ENCODE data around the gene CATSPERZ.
"Not testable (repeated sequence)": the region's sequence is repeated elsewhere in the genome, so short reads cannot be mapped to it uniquely, and the experiment has no call there.

CATSPERZ gene

DNA sequence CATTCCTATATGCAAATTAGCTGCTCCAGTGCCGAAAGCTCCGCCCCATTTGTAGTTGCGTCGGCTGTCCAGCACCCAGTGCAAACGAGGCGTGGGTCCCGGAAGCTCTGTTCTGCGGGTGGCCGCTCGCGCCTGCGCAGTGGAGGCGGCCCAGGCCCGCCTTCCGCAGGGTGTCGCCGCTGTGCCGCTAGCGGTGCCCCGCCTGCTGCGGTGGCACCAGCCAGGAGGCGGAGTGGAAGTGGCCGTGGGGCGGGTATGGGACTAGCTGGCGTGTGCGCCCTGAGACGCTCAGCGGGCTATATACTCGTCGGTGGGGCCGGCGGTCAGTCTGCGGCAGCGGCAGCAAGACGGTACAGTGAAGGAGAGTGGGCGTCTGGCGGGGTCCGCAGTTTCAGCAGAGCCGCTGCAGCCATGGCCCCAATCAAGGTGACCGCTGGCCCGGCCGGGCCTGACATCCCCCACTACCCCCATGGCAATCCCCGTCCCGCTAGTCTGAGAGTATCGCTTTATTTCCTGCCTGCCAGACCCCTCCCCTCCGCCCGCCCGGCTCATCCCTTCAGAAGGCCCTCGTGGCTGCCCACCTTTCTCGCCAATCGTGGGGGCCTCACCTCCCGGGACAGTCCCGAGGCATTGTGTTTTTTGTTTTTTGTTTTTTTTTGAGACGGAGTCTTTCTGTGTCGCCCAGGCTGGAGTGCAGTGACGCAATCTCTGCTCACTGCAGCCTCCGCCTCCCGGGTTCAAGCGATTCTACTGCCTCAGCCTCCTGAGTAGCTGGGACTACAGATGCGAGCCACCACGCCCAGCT lies 18.0 kb downstream of the CATSPERZ start, which contains the start of gene PRDX5:
TSS of gene PRDX5 (plus strand) at position 161 of the 805 bp plus-strand sequence. CDS start at position 256, 95 bp downstream.
- DNase-seq (ENCODE audit: low read depth in 4 of 4, low spot score in 1 of 4) = peak; percentile 77 to 92 (median 86)

DNA sequence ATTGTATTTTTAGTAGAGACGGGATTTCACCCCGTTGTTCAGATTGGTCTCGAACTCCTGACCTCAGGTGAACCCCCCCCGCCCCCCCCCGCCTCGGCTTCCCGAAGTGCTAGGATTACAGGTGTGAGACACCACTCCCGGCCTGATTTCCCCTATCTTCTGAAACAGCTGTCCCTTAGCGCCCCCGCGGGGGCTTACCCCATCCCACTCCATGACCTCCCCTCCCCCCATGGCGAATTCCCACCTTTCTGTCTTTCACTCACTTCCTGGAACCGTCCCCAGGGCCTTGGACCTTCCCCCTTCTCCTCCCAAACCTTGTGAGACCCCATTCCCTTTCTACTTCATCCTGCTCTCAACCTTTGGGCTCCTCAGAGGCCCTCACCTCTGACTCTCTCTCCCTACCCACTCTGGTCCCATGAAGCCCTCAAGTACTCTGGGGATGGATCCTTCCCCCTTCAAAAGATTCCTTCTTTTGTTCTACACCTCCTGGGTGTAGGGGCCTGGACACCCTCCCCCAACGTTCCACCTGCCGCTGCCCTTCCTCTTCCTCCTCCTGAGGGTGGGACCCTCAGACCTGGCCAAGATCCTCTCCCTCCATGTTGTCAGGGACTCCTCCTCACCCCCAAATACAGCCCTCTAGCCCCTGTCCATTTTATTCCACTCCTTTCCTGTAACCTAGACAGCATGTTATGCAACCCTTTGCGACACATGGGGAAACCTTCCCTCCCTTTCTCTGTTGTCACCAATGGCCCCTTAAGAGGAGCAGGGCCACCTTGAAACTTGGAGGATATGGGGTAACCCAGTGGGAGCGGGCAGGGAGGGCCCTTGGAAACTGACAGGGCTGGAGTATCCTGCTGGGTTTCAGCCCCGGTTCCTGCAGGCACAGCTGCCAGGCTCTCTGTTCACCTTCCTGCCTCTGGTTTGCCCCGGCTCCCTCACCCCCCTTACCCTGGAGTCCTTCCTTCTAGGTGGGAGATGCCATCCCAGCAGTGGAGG lies 18.9 kb downstream of the CATSPERZ start:
- DNase-seq (ENCODE audit: low read depth in 4 of 4, low spot score in 1 of 4) = no peak

DNA sequence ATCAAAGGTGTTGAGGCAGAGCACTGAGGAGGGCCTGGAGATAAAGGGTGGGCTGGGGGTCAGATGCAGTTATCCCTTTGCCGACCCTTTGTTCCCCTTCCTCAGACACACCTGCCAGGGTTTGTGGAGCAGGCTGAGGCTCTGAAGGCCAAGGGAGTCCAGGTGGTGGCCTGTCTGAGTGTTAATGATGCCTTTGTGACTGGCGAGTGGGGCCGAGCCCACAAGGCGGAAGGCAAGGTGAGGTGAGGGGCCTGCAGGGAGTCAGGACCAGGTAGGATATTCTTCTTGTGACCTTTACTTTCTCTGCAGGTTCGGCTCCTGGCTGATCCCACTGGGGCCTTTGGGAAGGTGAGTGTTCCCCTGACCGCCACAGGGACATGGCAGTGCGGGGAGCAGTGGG lies 20.4 kb downstream of the CATSPERZ start:
- no peak for DNase-seq (ENCODE audit: low read depth in 4 of 4, low spot score in 1 of 4)

DNA sequence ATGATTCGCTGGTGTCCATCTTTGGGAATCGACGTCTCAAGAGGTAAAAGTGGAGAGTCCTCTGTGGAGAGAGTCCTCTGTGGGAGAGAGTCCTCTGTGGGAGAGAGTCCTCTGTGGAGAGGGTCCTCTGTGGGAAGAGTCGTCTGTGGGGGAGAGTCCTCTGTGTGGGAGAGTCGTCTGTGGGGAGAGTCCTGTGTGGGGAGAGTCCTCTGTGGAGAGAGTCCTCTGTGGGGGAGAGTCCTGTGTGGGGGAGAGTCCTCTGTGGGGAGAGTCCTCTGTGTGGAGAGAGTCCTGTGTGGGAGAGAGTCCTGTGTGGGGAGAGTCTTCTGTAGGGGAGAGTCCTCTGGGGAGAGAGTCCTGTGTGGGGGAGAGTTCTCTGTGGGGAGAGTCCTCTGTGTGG lies 20.9 kb downstream of the CATSPERZ start:
- no peak for DNase-seq (ENCODE audit: low read depth in 4 of 4, low spot score in 1 of 4)

DNA sequence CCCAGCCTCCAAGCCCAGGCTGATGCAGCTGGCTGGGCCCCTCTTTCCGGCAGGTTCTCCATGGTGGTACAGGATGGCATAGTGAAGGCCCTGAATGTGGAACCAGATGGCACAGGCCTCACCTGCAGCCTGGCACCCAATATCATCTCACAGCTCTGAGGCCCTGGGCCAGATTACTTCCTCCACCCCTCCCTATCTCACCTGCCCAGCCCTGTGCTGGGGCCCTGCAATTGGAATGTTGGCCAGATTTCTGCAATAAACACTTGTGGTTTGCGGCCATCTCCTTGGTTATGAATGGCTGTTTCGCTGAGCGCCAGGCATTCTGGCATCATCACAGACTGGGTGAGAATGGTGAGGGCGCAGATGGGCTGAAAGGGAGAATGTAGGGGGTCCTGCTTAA lies 21.4 kb downstream of the CATSPERZ start:
- DNase-seq (ENCODE audit: low read depth in 4 of 4, low spot score in 1 of 4) = no peak

DNA sequence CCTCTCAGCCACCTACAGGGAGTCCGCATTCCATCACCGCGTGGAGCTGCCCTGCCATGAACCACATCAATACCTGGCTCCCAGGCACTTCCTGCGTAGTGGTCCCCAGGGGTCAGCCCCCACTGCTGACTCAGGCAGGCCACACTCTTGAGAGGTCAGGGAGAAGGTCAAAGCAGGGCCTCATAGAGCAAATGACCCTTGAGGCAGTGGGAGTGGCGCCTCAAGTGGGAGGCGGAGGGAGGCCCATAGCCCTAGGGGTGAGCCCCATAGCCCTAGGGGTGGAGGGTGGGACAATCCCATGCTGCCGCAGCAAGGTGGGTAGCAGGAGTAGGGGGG lies 22.7 kb downstream of the CATSPERZ start:
- DNase-seq (ENCODE audit: low read depth in 4 of 4, low spot score in 1 of 4) = no peak

DNA sequence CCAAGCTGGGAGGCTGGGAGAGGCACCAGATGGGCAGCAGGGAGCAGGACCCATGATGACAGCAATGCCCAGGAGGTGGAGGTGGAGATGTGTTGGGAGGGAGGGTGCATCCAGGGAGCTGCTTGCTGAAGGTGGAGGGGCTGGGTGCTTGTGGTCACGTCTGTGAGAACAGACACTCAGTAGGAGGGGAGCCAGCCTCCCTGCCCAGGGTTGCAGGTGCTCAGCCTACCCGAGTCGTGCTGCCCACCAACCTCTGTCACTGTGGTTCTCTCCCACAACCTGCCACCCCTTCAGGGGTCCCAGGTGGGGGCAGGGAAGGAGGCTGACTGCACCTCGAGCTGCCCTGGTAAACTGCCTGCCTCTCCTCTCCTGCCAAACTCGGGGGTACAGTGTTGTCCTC lies 23.2 kb downstream of the CATSPERZ start:
- no peak for DNase-seq (ENCODE audit: low read depth in 4 of 4, low spot score in 1 of 4)

DNA sequence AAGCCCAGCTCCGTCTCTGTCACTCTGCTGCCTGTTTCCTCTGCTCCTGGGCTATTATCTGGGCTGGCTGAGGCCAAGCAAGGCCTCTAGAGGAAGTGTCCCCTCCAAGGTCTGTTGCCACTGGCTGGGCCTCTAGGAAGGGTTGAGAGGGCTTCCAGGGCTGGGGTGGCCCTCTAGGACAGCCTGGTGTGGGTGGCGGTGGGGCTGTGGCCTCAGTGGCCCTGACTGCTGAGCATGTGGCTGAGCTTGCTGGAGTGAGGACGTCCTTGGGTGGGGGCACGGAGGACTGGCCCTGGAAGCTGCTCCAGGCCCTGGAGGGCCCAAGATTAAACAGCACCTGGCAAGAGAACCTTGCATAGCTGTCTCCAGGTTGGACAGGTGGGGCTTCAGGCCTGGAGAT lies 23.8 kb downstream of the CATSPERZ start:
- DNase-seq (ENCODE audit: low read depth in 4 of 4, low spot score in 1 of 4) = not testable (repeated sequence)

DNA sequence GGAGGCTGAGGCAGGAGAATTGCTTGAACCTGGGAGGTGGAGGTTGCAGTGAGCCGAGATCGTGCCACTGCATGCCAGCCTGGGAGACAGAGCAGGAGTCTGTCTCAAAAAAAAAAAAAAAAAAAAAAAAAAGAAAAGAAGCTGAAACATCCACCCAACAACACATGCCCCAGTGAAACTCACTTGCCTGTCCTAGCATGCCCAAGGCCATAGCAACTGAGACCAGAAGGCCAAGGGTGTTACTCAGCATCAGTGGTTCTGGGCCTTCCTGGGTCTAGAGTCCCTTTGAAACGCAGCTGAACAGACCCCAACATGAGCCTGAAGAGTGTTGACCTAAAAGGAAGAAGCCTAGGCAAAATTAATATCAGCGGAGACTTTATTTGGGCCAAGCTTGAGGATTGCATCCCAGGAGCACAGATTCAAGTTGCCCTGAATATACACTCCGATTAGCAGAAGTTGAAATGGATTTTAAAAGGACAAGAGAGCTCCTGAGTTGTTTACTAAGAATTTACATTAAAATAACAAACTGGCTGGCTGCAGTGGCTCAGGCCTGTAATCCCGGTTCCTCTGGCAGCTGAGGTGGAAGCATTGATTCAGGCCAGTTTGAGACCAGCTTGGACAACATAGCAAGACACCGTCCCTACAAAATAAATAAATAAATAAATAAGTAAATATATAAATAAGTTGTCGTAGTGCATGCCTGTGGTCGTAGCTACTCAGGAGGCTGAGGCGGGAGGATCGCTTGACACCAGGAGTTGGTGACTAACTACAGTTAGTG lies 24.7 kb downstream of the CATSPERZ start:
- no peak for DNase-seq (ENCODE audit: low read depth in 4 of 4, low spot score in 1 of 4)

DNA sequence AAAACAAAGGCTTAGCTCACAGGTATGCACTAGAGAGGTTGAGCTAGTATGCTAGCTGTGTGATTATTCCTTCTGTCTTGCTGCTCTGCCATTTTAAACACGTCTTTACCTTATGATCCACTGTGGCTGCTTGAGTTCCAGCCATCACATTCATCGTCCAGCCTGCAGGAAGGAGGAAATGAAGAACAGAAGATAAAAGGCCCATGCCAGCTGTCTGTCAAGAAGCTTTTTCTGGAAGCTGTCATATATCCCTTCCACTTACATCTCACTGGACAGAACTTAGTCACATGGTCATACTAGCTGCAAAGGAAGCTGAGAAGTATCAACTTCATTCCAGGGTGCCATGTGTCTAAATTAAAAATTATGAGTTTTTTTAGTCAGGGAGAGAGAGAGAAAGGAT lies 27.2 kb downstream of the CATSPERZ start:
- DNase-seq (ENCODE audit: low read depth in 4 of 4, low spot score in 1 of 4) = no peak

DNA sequence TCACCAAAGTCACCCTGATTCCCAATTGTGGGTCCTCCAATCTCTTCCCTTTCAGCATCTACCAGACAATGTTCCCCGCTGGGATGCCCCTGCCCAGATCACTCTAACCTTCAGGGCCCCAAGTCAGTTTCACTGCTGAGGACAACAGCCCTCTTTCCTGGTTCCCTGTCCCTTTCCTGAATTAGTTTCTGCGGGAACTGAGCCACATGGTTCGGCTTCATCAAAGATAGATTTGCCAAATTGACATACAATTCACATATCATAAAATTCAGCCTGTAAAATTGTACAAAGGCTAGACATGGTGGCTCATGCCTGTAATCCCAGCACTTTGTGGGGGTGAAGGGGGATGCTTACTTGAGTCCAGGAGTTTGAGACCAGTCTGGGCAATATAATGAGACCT lies 27.8 kb downstream of the CATSPERZ start:
- DNase-seq (ENCODE audit: low read depth in 4 of 4, low spot score in 1 of 4) = no peak

DNA sequence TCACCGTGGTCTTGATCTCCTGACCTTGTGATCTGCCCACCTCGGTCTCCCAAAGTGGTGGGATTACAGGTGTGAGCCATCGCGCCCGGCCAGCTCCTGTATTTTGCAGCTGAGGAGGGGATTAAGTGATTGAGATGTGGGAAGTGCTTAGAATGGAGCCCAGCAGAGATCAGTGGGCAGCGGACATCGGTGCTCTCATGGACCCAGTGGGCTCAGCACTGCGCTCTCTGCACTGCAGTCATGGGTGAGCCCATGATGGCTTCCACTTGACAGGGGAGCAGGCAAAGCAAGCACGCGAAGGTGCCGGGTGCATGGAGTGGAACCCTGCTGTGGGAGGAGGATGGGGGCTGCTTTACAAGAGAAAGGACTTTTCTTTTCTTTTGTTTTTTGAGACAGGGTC lies 30.7 kb downstream of the CATSPERZ start:
- DNase-seq (ENCODE audit: low read depth in 4 of 4, low spot score in 1 of 4) = no peak

DNA sequence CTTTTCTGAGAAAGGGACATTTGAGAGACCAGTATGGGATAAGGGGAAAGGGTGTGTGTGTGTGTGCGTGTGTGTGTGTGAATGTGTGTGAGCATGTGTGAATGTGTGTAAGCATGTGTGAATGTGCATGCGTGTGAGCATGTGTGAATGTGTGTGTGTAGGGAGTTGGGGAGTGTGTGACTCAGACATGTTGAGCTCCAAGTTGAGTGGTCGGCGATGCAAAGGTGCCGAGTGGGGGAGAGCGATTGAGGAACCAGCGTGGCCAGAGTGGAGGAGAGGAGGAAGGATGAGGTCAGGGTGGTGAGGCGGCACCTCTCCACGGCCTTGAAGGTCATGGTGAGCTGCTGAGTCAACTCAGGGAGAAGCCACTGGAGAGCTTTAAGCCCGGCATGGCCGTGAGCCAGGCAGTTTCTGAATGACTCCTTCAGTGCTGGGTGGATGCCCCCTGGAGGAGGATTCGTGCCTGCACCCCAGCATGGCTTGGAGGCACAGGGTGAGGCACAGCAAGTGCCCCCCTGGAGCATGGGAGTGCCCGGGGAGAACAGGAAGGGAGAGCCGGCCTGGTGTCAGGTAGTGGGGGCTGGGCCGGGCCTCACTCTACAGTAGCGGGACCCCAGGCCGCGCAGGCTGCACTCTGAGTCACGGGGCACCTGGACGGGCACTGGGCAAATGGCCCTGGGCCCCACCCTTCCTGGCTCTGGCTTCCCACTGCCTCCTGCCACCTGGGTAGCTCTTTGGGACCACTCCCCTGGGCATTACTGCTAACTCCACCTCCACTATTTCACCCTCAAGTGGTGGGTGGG lies 31.6 kb downstream of the CATSPERZ start:
- peak in 2 of 4 experiments; percentile 58 to 68 for DNase-seq (ENCODE audit: low read depth in 4 of 4, low spot score in 1 of 4)

DNA sequence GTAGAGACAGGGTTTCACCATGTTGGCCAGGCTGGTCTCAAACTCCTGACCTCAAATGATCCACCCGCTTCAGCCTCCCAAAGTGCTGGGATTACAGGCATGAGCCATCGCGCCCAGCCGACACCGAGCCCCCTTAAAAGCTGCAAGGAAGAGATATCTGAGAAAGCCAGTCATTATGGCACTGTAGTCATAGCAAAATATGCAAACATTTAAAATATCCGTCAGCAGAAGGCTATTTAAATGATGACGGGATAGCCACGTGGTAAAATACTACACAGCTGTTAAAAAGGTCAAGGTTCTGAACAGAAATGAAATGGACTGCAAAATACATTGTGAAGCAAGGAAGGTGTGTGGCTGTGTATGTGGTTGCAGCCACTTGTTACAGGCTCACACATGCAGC lies 33.4 kb downstream of the CATSPERZ start:
- no peak for DNase-seq (ENCODE audit: low read depth in 4 of 4, low spot score in 1 of 4)

DNA sequence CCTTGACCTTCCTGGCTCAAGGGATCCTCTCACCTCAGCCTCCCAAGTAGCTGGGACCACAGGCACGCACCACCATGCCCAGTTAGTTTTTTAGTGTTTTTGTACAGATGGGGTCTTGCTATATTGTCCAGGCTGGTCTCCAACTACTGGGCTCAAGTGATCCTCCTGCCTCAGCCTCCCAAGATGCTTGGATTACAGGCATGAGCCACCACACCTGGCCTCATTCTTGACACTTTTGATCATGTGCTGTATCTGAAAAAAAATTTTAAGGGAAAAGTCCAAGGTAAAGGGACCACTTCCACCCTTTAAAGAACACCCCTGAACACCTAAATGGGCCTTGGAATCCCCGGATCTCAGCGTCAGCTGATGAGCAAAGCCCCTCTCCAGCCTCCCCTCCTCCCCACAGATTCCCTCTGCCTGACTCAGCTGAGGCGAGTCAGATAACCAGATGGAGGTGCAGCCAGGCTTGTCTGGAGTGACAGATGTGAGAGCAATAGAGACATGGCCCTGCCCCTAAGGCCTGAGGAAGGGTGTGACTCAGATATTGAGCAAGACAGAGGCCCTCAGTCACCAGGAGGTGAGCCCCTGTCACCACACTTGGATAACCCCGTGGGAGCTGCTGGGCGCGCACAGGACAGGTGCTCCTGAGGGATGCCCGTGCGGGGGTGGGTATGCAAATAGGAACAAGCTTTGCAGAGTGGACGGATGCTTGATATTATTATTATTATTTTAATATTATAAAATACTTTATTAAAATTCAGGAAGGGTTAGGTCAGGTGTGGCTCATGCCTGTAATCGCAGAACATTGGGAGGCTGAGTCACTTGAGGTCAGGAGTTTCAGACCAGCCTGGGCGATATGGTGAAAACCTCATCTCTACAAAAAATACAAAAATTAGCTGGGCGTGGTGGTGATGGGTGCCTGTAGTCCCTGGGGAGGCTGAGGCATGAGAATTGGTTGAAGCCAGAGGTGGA lies 34.9 kb downstream of the CATSPERZ start:
- peak in 1 of 4 experiments; percentile 25 for DNase-seq (ENCODE audit: low read depth in 4 of 4, low spot score in 1 of 4)

DNA sequence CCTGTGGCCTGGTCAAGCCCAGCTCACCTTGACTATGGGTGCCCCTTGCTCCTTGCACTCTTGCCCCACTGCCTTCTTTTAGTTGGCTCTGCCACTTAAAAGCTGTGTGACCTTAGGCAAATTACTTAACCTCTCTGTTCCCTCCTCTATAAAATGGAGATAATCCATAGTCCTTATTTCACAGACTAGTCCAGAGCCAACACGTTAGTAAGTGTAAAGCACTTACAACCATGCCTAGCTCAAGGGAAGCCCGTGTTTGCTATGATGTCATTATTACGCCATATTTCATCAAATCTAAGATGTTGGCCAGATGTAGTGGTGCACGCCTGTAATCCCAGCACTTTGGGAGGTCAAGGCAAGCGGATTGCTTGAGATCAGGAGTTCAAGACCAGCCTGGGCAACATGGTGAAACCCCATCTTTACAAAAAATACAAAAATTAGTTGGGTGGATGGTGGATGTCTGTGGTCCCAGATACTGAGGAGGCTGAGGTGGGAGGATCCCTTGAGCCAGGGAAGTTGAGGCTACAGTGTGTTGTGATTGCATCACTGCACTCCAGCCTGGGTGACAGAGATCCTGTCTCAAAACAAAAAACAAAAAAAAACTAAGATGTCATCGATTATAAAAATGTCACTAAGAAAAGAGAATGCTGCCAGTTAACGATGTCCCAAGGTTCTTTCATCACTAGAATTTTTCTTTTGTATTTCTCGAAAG lies 37.5 kb downstream of the CATSPERZ start:
- no peak for DNase-seq (ENCODE audit: low read depth in 4 of 4, low spot score in 1 of 4)

DNA sequence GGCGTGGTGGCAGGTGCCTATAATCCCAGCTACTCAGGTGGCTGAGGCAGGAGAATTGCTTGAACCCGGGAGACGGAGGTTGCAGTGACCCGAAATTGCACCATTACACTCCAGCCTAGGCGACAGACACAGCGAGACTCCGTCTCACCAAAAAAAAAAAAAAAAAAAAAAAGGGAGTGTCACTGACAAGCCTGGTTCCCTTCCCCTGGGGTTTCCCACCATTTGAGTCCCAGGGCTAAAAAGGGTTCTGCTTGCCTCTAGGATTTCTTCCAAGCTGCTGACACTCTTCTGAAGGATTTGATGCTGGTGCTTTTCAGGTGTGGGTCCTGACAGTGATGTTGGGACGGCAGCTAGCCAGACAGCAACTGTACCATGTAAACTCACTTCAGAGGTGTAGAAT lies 38.6 kb downstream of the CATSPERZ start:
- DNase-seq (ENCODE audit: low read depth in 4 of 4, low spot score in 1 of 4) = no peak

DNA sequence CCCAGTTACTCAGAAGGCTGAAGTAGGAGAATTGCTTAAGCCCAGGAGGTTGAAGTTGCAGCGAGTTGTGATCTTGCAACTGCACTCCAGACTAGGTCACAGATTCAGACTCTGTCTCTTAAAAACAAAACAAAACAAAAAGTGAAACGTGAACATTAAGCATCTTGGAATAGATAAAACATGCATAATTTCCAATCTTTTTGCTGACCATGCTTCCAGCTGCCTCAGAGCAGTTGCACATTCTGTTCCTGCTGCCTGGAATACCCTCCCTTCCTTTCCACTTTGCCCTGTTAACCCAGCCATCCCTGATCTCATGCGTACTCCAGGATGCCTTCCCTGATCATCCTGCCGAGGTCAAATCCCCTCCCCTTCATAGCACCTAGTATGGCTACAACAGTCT lies 39.1 kb downstream of the CATSPERZ start:
- DNase-seq (ENCODE audit: low read depth in 4 of 4, low spot score in 1 of 4) = no peak
